ENCODE results near the gene CCR7. TPM values are rescaled to one million over a fixed set of nuclear protein-coding genes. Genes with fewer than 3 reads are reported as not detected.
A peak's percentile ranks its signal among the peaks of the same experiment; 100 is the strongest.

Gene CCR7
- total and polyA plus RNA-seq, 2 of the 13 experiments (the other 11 are each of a cell fraction or from before 2014, with no cell fraction given) = 0.04 to 0.53 TPM

DNA sequence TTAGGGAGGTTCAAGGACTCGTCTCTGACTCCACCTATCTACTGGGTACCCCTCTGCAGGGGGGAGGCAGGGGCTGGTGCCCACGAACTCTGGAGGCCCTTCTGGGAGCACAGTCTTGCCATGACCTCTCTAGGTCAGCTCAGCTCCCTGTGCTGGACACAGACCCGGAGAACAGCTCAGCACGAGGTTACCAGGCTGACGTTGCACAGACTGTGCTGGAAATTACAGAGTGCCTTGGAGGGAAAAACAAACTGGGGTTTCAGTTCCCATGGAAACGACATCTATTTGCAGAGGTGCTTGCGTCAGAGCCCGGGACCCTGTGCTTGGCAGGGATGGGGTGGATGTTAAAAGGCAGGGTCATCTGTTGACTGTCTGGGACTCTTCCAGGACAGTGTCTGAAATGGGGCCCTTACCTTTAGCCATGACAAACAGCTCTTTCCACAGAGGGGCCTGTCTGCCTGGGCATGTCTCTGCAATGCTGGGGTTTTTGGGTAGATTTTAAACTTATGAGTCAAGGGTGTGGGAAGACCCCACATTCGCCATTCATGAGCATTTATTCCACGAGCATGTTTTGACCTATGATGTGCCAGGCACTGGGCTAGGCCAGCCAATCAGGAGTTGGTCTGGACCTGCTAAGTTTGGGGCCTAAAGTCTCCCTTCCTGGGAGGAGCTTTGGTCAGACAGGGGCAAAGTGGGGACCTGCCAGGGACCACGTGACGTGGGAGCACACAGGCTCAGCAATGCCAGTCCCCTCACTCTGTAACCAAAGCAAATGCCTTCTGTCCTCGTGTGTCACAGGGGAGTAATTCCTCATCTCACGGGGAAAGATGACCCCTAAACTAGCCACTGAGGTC is 22.5 kb downstream of the CCR7 start (continued):
- TF ChIP-seq CBX2 (IDR thresholded peaks at IDR 0.05; ENCODE audit: low read depth, low read length) = no peak
- TF ChIP-seq CBX2 (CRISPR knock-in tag; IDR thresholded peaks at IDR 0.05; ENCODE audit: low read depth) = no peak
- TF ChIP-seq, protein P1, sequence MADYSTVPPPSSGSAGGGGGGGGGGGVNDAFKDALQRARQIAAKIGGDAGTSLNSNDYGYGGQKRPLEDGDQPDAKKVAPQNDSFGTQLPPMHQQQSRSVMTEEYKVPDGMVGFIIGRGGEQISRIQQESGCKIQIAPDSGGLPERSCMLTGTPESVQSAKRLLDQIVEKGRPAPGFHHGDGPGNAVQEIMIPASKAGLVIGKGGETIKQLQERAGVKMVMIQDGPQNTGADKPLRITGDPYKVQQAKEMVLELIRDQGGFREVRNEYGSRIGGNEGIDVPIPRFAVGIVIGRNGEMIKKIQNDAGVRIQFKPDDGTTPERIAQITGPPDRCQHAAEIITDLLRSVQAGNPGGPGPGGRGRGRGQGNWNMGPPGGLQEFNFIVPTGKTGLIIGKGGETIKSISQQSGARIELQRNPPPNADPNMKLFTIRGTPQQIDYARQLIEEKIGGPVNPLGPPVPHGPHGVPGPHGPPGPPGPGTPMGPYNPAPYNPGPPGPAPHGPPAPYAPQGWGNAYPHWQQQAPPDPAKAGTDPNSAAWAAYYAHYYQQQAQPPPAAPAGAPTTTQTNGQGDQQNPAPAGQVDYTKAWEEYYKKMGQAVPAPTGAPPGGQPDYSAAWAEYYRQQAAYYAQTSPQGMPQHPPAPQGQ (CRISPR knock-in tag; IDR thresholded peaks at IDR 0.05; ENCODE audit: borderline replicate concordance) = no peak
- TF ChIP-seq, protein P2, sequence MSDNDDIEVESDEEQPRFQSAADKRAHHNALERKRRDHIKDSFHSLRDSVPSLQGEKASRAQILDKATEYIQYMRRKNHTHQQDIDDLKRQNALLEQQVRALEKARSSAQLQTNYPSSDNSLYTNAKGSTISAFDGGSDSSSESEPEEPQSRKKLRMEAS (IDR thresholded peaks at IDR 0.05) = peak; percentile 80
- TF ChIP-seq MYC (CRISPR knock-in tag; IDR thresholded peaks at IDR 0.05; ENCODE audit: borderline replicate concordance) = no peak; the same call in 1 of the 2 replicates
- no peak for TF ChIP-seq ZNF629 (CRISPR knock-in tag; conservative IDR thresholded peaks at IDR 0.05)
- TF ChIP-seq, protein P3, sequence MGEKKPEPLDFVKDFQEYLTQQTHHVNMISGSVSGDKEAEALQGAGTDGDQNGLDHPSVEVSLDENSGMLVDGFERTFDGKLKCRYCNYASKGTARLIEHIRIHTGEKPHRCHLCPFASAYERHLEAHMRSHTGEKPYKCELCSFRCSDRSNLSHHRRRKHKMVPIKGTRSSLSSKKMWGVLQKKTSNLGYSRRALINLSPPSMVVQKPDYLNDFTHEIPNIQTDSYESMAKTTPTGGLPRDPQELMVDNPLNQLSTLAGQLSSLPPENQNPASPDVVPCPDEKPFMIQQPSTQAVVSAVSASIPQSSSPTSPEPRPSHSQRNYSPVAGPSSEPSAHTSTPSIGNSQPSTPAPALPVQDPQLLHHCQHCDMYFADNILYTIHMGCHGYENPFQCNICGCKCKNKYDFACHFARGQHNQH (CRISPR knock-in tag; IDR thresholded peaks at IDR 0.05) = peak; percentile 51; the same call in 1 of the 2 replicates
- peak; percentile 73 for TF ChIP-seq MXD4 (CRISPR knock-in tag; IDR thresholded peaks at IDR 0.05)
- TF ChIP-seq HOXA9 (CRISPR knock-in tag; IDR thresholded peaks at IDR 0.05; ENCODE audit: borderline replicate concordance) = no peak
- no peak for TF ChIP-seq TCF12 (IDR thresholded peaks at IDR 0.05)
- no peak for TF ChIP-seq TCF12 (CRISPR knock-in tag; IDR thresholded peaks at IDR 0.05)
- TF ChIP-seq THAP11 (CRISPR knock-in tag; IDR thresholded peaks at IDR 0.05) = peak; percentile 21; the same call in 1 of the 2 replicates
- peak; percentile 53 for TF ChIP-seq ZNF781 (CRISPR knock-in tag; IDR thresholded peaks at IDR 0.05; ENCODE audit: borderline replicate concordance, not compliant biosample characterization)
- TF ChIP-seq PHF5A (CRISPR knock-in tag; IDR thresholded peaks at IDR 0.05; ENCODE audit: low read depth, unreplicated experiment) = no peak
- TF ChIP-seq NFIC (IDR thresholded peaks at IDR 0.05; ENCODE audit: low read length) = no peak
- TF ChIP-seq EP300 (IDR thresholded peaks at IDR 0.05; ENCODE audit: low read depth in 2 of 2, low read length in 2 of 2) = 0 out of 4 replicates have a peak, but pooled peaks of 1 of the 2 experiments have one; percentile 4
- 0 out of 2 replicates have a peak, but pooled peaks have one; percentile 6 for TF ChIP-seq EP300 (CRISPR knock-in tag; IDR thresholded peaks at IDR 0.05; ENCODE audit: borderline replicate concordance)
- no peak for TF ChIP-seq ZNF432 (CRISPR knock-in tag; IDR thresholded peaks at IDR 0.05; ENCODE audit: borderline replicate concordance)
- TF ChIP-seq, protein P4, sequence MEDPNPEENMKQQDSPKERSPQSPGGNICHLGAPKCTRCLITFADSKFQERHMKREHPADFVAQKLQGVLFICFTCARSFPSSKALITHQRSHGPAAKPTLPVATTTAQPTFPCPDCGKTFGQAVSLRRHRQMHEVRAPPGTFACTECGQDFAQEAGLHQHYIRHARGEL (CRISPR knock-in tag; IDR thresholded peaks at IDR 0.05) = no peak
- no peak for TF ChIP-seq ZC3H4 (CRISPR knock-in tag; IDR thresholded peaks at IDR 0.05; ENCODE audit: borderline replicate concordance)
- peak; percentile 66 for TF ChIP-seq CEBPB (IDR thresholded peaks at IDR 0.05; ENCODE audit: borderline replicate concordance, low read depth, low read length)
- TF ChIP-seq ZNF562 (CRISPR knock-in tag; IDR thresholded peaks at IDR 0.05; ENCODE audit: borderline replicate concordance) = no peak
- TF ChIP-seq, protein P5, sequence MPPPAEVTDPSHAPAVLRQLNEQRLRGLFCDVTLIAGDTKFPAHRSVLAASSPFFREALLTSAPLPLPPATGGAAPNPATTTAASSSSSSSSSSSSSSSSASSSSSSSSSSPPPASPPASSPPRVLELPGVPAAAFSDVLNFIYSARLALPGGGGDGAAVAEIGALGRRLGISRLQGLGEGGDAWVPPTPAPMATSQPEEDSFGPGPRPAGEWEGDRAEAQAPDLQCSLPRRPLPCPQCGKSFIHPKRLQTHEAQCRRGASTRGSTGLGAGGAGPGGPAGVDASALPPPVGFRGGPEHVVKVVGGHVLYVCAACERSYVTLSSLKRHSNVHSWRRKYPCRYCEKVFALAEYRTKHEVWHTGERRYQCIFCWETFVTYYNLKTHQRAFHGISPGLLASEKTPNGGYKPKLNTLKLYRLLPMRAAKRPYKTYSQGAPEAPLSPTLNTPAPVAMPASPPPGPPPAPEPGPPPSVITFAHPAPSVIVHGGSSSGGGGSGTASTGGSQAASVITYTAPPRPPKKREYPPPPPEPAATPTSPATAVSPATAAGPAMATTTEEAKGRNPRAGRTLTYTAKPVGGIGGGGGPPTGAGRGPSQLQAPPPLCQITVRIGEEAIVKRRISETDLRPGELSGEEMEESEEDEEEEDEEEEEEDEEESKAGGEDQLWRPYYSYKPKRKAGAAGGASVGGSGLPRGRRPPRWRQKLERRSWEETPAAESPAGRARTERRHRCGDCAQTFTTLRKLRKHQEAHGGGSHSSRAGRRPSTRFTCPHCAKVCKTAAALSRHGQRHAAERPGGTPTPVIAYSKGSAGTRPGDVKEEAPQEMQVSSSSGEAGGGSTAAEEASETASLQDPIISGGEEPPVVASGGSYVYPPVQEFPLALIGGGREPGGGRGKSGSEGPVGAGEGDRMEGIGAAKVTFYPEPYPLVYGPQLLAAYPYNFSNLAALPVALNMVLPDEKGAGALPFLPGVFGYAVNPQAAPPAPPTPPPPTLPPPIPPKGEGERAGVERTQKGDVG (CRISPR knock-in tag; IDR thresholded peaks at IDR 0.05; ENCODE audit: borderline replicate concordance) = no peak
